ENCODE data around the gene UGT1A4. TPM values are rescaled to one million over a fixed set of nuclear protein-coding genes. Genes with fewer than 3 reads are reported as not detected.

UGT1A4 gene
- total and polyA plus RNA-seq, 7 donors = 0.50 to 0.60 TPM; not detected in 5

- no peaks in the 10 kb centered on the region for H3K9me3 ChIP-seq
- intact Hi-C loops (cut with DNase I) = no loop called here
- no peaks in the 10 kb centered on the region for H3K27me3 ChIP-seq
- DNase-seq = no peak
- H3K36me3 ChIP-seq = no peaks in the 10 kb centered on the region
- H3K27ac ChIP-seq = no peak overlapping the region
- WGBS, 2 donors = 92 to 95% methylated on average over 5 of the region's 5 CpGs
- TF ChIP-seq POLR2A (IDR thresholded peaks at IDR 0.05) = no peak
- TF ChIP-seq EP300 (IDR thresholded peaks at IDR 0.05) = no peak
- TF ChIP-seq POLR2AphosphoS5 (IDR thresholded peaks at IDR 0.05) = no peak
- no peak overlapping the region for H3K4me3 ChIP-seq
- H3K4me1 ChIP-seq = no peaks in the 10 kb centered on the region
These were observed 55.3 kb downstream of the UGT1A4 start for GRCh38 chr2:233773854-233774253.

GRCh38 chr2:233775414-233775813 is 56.9 kb downstream of the UGT1A4 start:
- TF ChIP-seq CTCF (IDR thresholded peaks at IDR 0.05) = no peak
- TF ChIP-seq EP300 (IDR thresholded peaks at IDR 0.05) = no peak
- no peak for TF ChIP-seq POLR2A (IDR thresholded peaks at IDR 0.05)
- TF ChIP-seq POLR2AphosphoS5 (IDR thresholded peaks at IDR 0.05) = no peak
- H3K36me3 ChIP-seq = no peaks in the 10 kb centered on the region
- 95 to 96% methylated on average over 6 of the region's 6 CpGs for WGBS, 2 donors
- no peaks in the 10 kb centered on the region for H3K9me3 ChIP-seq
- DNase-seq = no peak
- H3K4me3 ChIP-seq = no peak overlapping the region
- no peaks in the 10 kb centered on the region for H3K4me1 ChIP-seq
- intact Hi-C loops (cut with DNase I) = no loop called here
- H3K27me3 ChIP-seq = no peaks in the 10 kb centered on the region
- no peak overlapping the region for H3K27ac ChIP-seq

- intact Hi-C loops (cut with DNase I) = no loop called here
- H3K36me3 ChIP-seq = no peaks in the 10 kb centered on the region
- 87 to 88% methylated on average over 2 of the region's 2 CpGs for WGBS, 2 donors
- H3K4me1 ChIP-seq = no peaks in the 10 kb centered on the region
- TF ChIP-seq POLR2A (IDR thresholded peaks at IDR 0.05) (no peak), CTCF (IDR thresholded peaks at IDR 0.05) (no peak), POLR2AphosphoS5 (IDR thresholded peaks at IDR 0.05) (no peak), EP300 (IDR thresholded peaks at IDR 0.05) (no peak)
- no peaks in the 10 kb centered on the region for H3K27me3 ChIP-seq
- H3K4me3 ChIP-seq = no peak within 1 kb of the TSS
- no peak for DNase-seq
- H3K9me3 ChIP-seq = no peaks in the 10 kb centered on the region
- no peak within 1 kb of the TSS for H3K27ac ChIP-seq
These were observed 59.5 kb downstream of the UGT1A4 start, which contains the start of gene MROH2A for GRCh38 chr2:233778030-233778429. Gene MROH2A (plus strand): TSS chr2:233778330. CDS start chr2:233779359, 1,029 bp downstream.

GRCh38 chr2:233779722-233780121 is 61.2 kb downstream of the UGT1A4 start:
- Histone ChIP-seq H3K27ac (no peak overlapping the region), H3K27me3 (no peaks in the 10 kb centered on the region), H3K9me3 (no peaks in the 10 kb centered on the region), H3K4me1 (no peaks in the 10 kb centered on the region), H3K36me3 (no peaks in the 10 kb centered on the region), H3K4me3 (no peak overlapping the region)
- DNase-seq = no peak
- WGBS, 2 donors = 89 to 92% methylated on average over 4 of the region's 4 CpGs
- intact Hi-C loops (cut with DNase I) = no loop called here
- TF ChIP-seq POLR2A (IDR thresholded peaks at IDR 0.05) (no peak), POLR2AphosphoS5 (IDR thresholded peaks at IDR 0.05) (no peak)

GRCh38 chr2:233780771-233781170 is 62.2 kb downstream of the UGT1A4 start:
- no peaks in the 10 kb centered on the region for H3K36me3 ChIP-seq
- H3K9me3 ChIP-seq = no peaks in the 10 kb centered on the region
- no peaks in the 10 kb centered on the region for H3K27me3 ChIP-seq
- no peak for DNase-seq
- intact Hi-C loops (cut with DNase I) = no loop called here
- 67 to 85% methylated on average over 4 of the region's 4 CpGs for WGBS, 2 donors
- H3K4me1 ChIP-seq = no peaks in the 10 kb centered on the region
- H3K4me3 ChIP-seq = no peak overlapping the region
- no peak overlapping the region for H3K27ac ChIP-seq
- TF ChIP-seq EP300 (IDR thresholded peaks at IDR 0.05) (no peak), POLR2AphosphoS5 (IDR thresholded peaks at IDR 0.05) (no peak), POLR2A (IDR thresholded peaks at IDR 0.05) (no peak), CTCF (IDR thresholded peaks at IDR 0.05) (no peak)

GRCh38 chr2:233789554-233789953 is 71.0 kb downstream of the UGT1A4 start:
- Histone ChIP-seq H3K36me3 (no peaks in the 10 kb centered on the region), H3K27ac (no peak overlapping the region), H3K27me3 (no peaks in the 10 kb centered on the region), H3K4me3 (no peak overlapping the region), H3K4me1 (no peaks in the 10 kb centered on the region), H3K9me3 (no peaks in the 10 kb centered on the region)
- intact Hi-C loops (cut with DNase I) = no loop called here
- WGBS, 2 donors = 94 to 96% methylated on average over 7 of the region's 7 CpGs
- TF ChIP-seq CTCF (IDR thresholded peaks at IDR 0.05) (no peak), POLR2AphosphoS5 (IDR thresholded peaks at IDR 0.05) (no peak), POLR2A (IDR thresholded peaks at IDR 0.05) (no peak), EP300 (IDR thresholded peaks at IDR 0.05) (no peak)
- no peak for DNase-seq
